Endothelial cell of coronary artery (primary cell): ENCODE measurements around the gene CD44. TPM values are rescaled to one million over a fixed set of nuclear protein-coding genes. Genes with fewer than 3 reads are reported as not detected.

Experiments used
- total RNA-seq: library from RNA; depleted of rRNA; stranded (reverse); fragments of >200 nt; gene quantifications from 2 replicates; pipeline ENCODE4 v1.2.3, GENCODE V29; 2014

CD44 gene
- total RNA-seq: 74.4 and 144 TPM in 2 replicates

DNA sequence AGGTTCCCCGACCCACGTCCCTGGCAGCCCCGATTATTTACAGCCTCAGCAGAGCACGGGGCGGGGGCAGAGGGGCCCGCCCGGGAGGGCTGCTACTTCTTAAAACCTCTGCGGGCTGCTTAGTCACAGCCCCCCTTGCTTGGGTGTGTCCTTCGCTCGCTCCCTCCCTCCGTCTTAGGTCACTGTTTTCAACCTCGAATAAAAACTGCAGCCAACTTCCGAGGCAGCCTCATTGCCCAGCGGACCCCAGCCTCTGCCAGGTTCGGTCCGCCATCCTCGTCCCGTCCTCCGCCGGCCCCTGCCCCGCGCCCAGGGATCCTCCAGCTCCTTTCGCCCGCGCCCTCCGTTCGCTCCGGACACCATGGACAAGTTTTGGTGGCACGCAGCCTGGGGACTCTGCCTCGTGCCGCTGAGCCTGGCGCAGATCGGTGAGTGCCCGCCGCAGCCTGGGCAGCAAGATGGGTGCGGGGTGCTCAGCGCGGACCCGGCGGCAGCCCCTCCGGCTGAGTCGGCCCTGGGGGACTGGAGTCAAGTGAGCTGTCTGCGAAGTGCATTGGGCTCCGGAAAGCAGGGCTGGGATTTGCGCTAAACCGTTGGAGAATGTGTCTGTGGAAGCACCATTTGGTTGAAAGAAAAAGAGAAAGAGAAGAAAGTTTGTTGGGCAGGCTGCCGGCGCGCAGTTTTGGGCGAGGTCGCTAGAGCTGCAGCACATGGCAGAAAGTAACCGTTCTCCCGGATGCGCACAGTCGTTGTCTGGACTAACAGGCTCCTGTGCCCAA, at the start of gene CD44:
TSS of gene CD44 (plus strand) at position 229 of the 779 bp plus-strand sequence. CDS start at position 362, 133 bp downstream.

Other genes with a start within 250 kb of the CD44 start
- 17.5 and 20.4 TPM in 2 replicates for gene APIP, start 222.8 kb upstream of the CD44 start, total RNA-seq
- 18.1 and 19.2 TPM in 2 replicates for gene PDHX, start 222.6 kb upstream of the CD44 start, total RNA-seq